Panc1 (cell line): ENCODE results near the gene AAMP. TPM values are rescaled to one million over a fixed set of nuclear protein-coding genes. Genes with fewer than 3 reads are reported as not detected.

Experiments used
- ATAC-seq: fragments of 200-7000 bp; cut with Tn5 transposase; 2 replicates; pipeline ENCODE4 v1.9.1; 2020; ENCODE audit warnings: mild to moderate bottlenecking, moderate library complexity
- BruUV-seq: library from RNA; stranded (reverse); fragments of 400-500 nt; replicated peaks from 2 replicates; lab custom pipeline; 2021; lab: Mats Ljungman, UMichigan
- CTCF ChIA-PET: fragments of 300-600 bp; sonication (Branson Sonifier 250); formaldehyde crosslinking; loops from one replicate; lab custom pipeline; 2022; ENCODE audit warnings: antibody characterized with exemption; lab: Charles Lee
- POLR2A ChIA-PET: fragments of 300-600 bp; sonication (Branson Sonifier 250); formaldehyde crosslinking; loops from one replicate; lab custom pipeline; 2022; ENCODE audit warnings: antibody characterized with exemption; lab: Charles Lee
- DNase-seq: peaks from one replicate; pipeline ENCODE4 v3.0.0-alpha.2; 2010; ENCODE audit warnings: low read depth, low spot score
- H3K27ac ChIP-seq: 2 replicates; pipeline ENCODE4 v1.5.1; 2011; ENCODE audit warnings: mild to moderate bottlenecking, low read length, inconsistent platforms
- H3K27me3 ChIP-seq: fragments of 200-500 bp; sonication (Bioruptor generic); 2 replicates; pipeline ENCODE4 v1.6.0; 2014; ENCODE audit warnings: low read length, inconsistent platforms; ENCODE audit not compliant: control insufficient read depth, insufficient read depth
- H3K36me3 ChIP-seq: fragments of 200-500 bp; sonication (Bioruptor generic); 2 replicates; pipeline ENCODE4 v1.5.1; 2014; ENCODE audit warnings: inconsistent platforms, mild to moderate bottlenecking, low read length, moderate library complexity; ENCODE audit not compliant: control insufficient read depth, insufficient read depth
- H3K4me1 ChIP-seq: 2 replicates; pipeline ENCODE4 v1.5.1; 2011; ENCODE audit warnings: inconsistent platforms, mild to moderate bottlenecking, low read length, moderate library complexity; ENCODE audit not compliant: control insufficient read depth, insufficient read depth
- H3K4me3 ChIP-seq, 2 experiments: 2 replicates each; pipeline ENCODE4 v1.5.1; 2011 to 2012; ENCODE audit warnings: low read depth in 2 of 2, low read length in 2 of 2, mild to moderate bottlenecking in 2 of 2, inconsistent platforms in 1 of 2, moderate library complexity in 1 of 2
- H3K9me3 ChIP-seq: fragments of 200-500 bp; sonication (Bioruptor generic); 2 replicates; pipeline ENCODE4 v1.5.1; 2014; ENCODE audit warnings: low read depth, mild to moderate bottlenecking, inconsistent platforms, low read length, moderate library complexity; ENCODE audit not compliant: control insufficient read depth, insufficient read depth
- CTCF ChIP-seq: fragments of 450-650 bp; IDR thresholded peaks from 2 replicates; pipeline ENCODE4 v1.5.1; 2017; ENCODE audit warnings: mild to moderate bottlenecking
- POLR2AphosphoS5 ChIP-seq: IDR thresholded peaks from 2 replicates; pipeline ENCODE4 v1.6.1; 2012; ENCODE audit warnings: mild to moderate bottlenecking, low read depth, low read length, moderate library complexity
- REST ChIP-seq, 2 experiments: IDR thresholded peaks; 2 replicates each; pipeline ENCODE4 v1.6.1; 2011 to 2012; ENCODE audit warnings: low read depth in 2 of 2, control low read depth in 1 of 2, low read length in 1 of 2, mild to moderate bottlenecking in 1 of 2, moderate library complexity in 1 of 2; ENCODE audit not compliant: insufficient read depth in 1 of 2
- SIN3A ChIP-seq: IDR thresholded peaks from 2 replicates; pipeline ENCODE4 v1.6.1; 2012; ENCODE audit warnings: low read depth, mild to moderate bottlenecking, low read length, moderate library complexity, borderline replicate concordance; ENCODE audit not compliant: insufficient read depth
- TCF7L2 ChIP-seq: IDR thresholded peaks from 2 replicates; pipeline ENCODE4 v1.6.1; 2011; ENCODE audit warnings: mild to moderate bottlenecking, low read depth, low read length, inconsistent platforms
- in situ Hi-C: cut with HindIII; loops from 2 replicates; pipeline ENCODE4 v1.10.0; 2016; ENCODE audit warnings: low sequenced_read_pairs, low pct_unique_long_range_greater_than_20kb
- intact Hi-C: fragments of 100-400 bp; cut with micrococcal nuclease; formaldehyde crosslinking; loops from one replicate; pipeline ENCODE4 v1.10.0; 2022; ENCODE audit not compliant: unreplicated experiment
- total RNA-seq: library from RNA; stranded (reverse); gene quantifications from one replicate; pipeline ENCODE4 v1.2.1, GENCODE V29; 2021; ENCODE audit not compliant: unreplicated experiment

The AAMP gene
- total RNA-seq, 1 experiment from 2014 or later, result 103 TPM

GRCh38 chr2:218223046-218223445 is 46.9 kb downstream of the AAMP start:
- ATAC-seq (no peak), DNase-seq (no peak)
- TF ChIP-seq TCF7L2, result no peak
- TF ChIP-seq SIN3A, result no peak
- no peak for TF ChIP-seq POLR2AphosphoS5
- TF ChIP-seq REST (IDR thresholded peaks at IDR 0.05; ENCODE audit: insufficient read depth in 1 of 2, low read depth in 2 of 2, low read length in 1 of 2), result no peak
- TF ChIP-seq CTCF, result no peak
- Histone ChIP-seq H3K4me1 (peaks cover 30% of the 10 kb centered on the region), H3K27me3 (no peaks in the 10 kb centered on the region), H3K36me3 (peaks cover 30% of the 10 kb centered on the region), H3K27ac (no peak overlapping the region), H3K9me3 (no peaks in the 10 kb centered on the region), H3K4me3 (no peak overlapping the region)
- intact Hi-C loops, result no loop called here
- no TSS peak for BruUV-seq
- CTCF ChIA-PET, result no interaction called here
- in situ Hi-C loops, result no loop called here
- POLR2A ChIA-PET, result no interaction called here

DNA sequence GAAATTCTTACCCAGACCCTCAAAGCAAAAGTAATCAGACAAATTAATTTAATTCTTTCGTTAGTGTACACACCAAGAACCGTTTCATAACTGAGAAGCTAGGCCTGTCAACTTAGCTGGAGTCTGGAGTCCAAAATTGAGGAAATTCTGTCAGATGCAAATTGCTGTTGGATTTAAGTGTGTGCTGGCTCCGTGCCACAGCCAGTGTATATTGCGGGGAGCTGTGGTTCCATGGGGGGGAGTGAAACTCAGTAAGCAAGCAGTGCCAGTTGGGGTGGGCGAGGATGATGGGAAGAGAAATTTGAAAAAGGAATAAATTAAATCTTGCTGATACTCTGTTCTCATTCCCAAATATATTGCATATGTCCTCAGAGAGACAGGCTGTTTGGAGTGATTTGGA is 48.9 kb downstream of the AAMP start:
- DNase-seq, result no peak
- no peak for ATAC-seq
- Histone ChIP-seq H3K4me1 (peaks cover 35% of the 10 kb centered on the region), H3K27me3 (no peaks in the 10 kb centered on the region), H3K4me3 (no peak overlapping the region), H3K36me3 (peaks cover 26% of the 10 kb centered on the region), H3K9me3 (no peaks in the 10 kb centered on the region), H3K27ac (no peak overlapping the region)
- BruUV-seq, result no TSS peak
- ChIA-PET POLR2A (no interaction called here), CTCF (no interaction called here)
- intact Hi-C loops, result no loop called here
- in situ Hi-C loops, result no loop called here
- TF ChIP-seq POLR2AphosphoS5, result no peak
- TF ChIP-seq CTCF, result no peak
- no peak for TF ChIP-seq REST (IDR thresholded peaks at IDR 0.05; ENCODE audit: insufficient read depth in 1 of 2, low read depth in 2 of 2, low read length in 1 of 2)
- TF ChIP-seq SIN3A, result no peak
- TF ChIP-seq TCF7L2, result no peak
